ENCODE results near the gene MAN1C1. TPM values are rescaled to one million over a fixed set of nuclear protein-coding genes. Genes with fewer than 3 reads are reported as not detected.

MAN1C1 gene
- total RNA-seq, 1 donor from 2014 or later: 6.8 TPM

- Histone ChIP-seq H3F3A (ENCODE audit: low read depth) (peaks cover 1% of the 10 kb centered on the region), H2AFZ (replicated peaks) (no peak overlapping the region), H3K4me3 (no peak overlapping the region), H3K79me2 (ENCODE audit: low read depth) (peaks cover 1% of the 10 kb centered on the region), H4K20me1 (ENCODE audit: low read depth) (peaks cover 7% of the 10 kb centered on the region), H3K9me3 (ENCODE audit: low read depth) (no peaks in the 10 kb centered on the region), H3K27ac (no peak overlapping the region), H3K27me3 (no peaks in the 10 kb centered on the region), H3K4me1 (no peaks in the 10 kb centered on the region), H3K4me2 (no peak overlapping the region), H3K36me3 (peaks cover 6% of the 10 kb centered on the region), H3K9ac (no peak overlapping the region)
- Mint-ChIP-seq H3K36me3 (peaks cover 21% of the 10 kb centered on the region), H3K27me3 (ENCODE audit: insufficient read depth, low read depth) (no peaks in the 10 kb centered on the region), H3K4me3 (no peak overlapping the region), H3K4me1 (no peaks in the 10 kb centered on the region), H3K9me3 (no peaks in the 10 kb centered on the region), H3K27ac (no peak overlapping the region)
- no peak for DNase-seq (ENCODE audit: low spot score)
- no peak for TF ChIP-seq CTCF (IDR thresholded peaks at IDR 0.05)
- no peak for TF ChIP-seq EZH2phosphoT487 (IDR thresholded peaks at IDR 0.05)
- TF ChIP-seq EZH2 (IDR thresholded peaks at IDR 0.05): no peak
Observed at GRCh38 chr1:25832336-25833037, 215.9 kb downstream of the MAN1C1 start.

GRCh38 chr1:25833158-25833557 is 216.6 kb downstream of the MAN1C1 start:
- peaks cover 3% of the 10 kb centered on the region for H3K79me2 ChIP-seq (ENCODE audit: low read depth)
- Mint-ChIP-seq H3K27me3 (ENCODE audit: insufficient read depth, low read depth) (no peaks in the 10 kb centered on the region), H3K9me3 (no peaks in the 10 kb centered on the region), H3K4me3 (no peak overlapping the region), H3K27ac (no peak overlapping the region), H3K36me3 (peaks cover 19% of the 10 kb centered on the region), H3K4me1 (no peaks in the 10 kb centered on the region)
- no peak overlapping the region for H2AFZ ChIP-seq (replicated peaks)
- H3K9ac ChIP-seq: no peak overlapping the region
- no peak overlapping the region for H3K4me3 ChIP-seq
- H3K27me3 ChIP-seq: no peaks in the 10 kb centered on the region
- DNase-seq (ENCODE audit: low spot score): no peak
- H3K36me3 ChIP-seq: peaks cover 6% of the 10 kb centered on the region
- peaks cover 7% of the 10 kb centered on the region for H4K20me1 ChIP-seq (ENCODE audit: low read depth)
- H3K9me3 ChIP-seq (ENCODE audit: low read depth): no peaks in the 10 kb centered on the region
- peaks cover 3% of the 10 kb centered on the region for H3F3A ChIP-seq (ENCODE audit: low read depth)
- H3K4me1 ChIP-seq: no peaks in the 10 kb centered on the region
- TF ChIP-seq EZH2 (IDR thresholded peaks at IDR 0.05): no peak
- TF ChIP-seq EZH2phosphoT487 (IDR thresholded peaks at IDR 0.05): no peak
- no peak for TF ChIP-seq CTCF (IDR thresholded peaks at IDR 0.05)
- no peak overlapping the region for H3K27ac ChIP-seq
- H3K4me2 ChIP-seq: no peak overlapping the region

Other genes starting within 250 kb of the MAN1C1 start
- 0.22 and 0.43 TPM in 2 replicates for gene RHCE, start 196.0 kb upstream of the MAN1C1 start, total RNA-seq (ENCODE audit: low replicate concordance)
- 14.8 and 17.7 TPM in 2 replicates for gene MACO1, start 185.9 kb upstream of the MAN1C1 start, total RNA-seq (ENCODE audit: low replicate concordance)
- gene LDLRAP1, start 73.2 kb upstream of the MAN1C1 start, total RNA-seq (ENCODE audit: low replicate concordance): 6.5 and 8.6 TPM in 2 replicates
- gene SELENON, start 183.4 kb downstream of the MAN1C1 start, total RNA-seq (ENCODE audit: low replicate concordance): 24.9 and 50.4 TPM in 2 replicates
- 20.7 and 31.2 TPM in 2 replicates for gene MTFR1L, start 203.2 kb downstream of the MAN1C1 start, total RNA-seq (ENCODE audit: low replicate concordance)
- gene AUNIP, start 242.7 kb downstream of the MAN1C1 start, total RNA-seq (ENCODE audit: low replicate concordance): 15.2 and 17.1 TPM in 2 replicates

Measured in neural progenitor cell (in vitro differentiated cells).